Measurements from ENCODE around the gene EPM2A.
"Not testable (repeated sequence)": the region's sequence is repeated elsewhere in the genome, so short reads cannot be mapped to it uniquely, and the experiment has no call there.

The EPM2A gene

DNA sequence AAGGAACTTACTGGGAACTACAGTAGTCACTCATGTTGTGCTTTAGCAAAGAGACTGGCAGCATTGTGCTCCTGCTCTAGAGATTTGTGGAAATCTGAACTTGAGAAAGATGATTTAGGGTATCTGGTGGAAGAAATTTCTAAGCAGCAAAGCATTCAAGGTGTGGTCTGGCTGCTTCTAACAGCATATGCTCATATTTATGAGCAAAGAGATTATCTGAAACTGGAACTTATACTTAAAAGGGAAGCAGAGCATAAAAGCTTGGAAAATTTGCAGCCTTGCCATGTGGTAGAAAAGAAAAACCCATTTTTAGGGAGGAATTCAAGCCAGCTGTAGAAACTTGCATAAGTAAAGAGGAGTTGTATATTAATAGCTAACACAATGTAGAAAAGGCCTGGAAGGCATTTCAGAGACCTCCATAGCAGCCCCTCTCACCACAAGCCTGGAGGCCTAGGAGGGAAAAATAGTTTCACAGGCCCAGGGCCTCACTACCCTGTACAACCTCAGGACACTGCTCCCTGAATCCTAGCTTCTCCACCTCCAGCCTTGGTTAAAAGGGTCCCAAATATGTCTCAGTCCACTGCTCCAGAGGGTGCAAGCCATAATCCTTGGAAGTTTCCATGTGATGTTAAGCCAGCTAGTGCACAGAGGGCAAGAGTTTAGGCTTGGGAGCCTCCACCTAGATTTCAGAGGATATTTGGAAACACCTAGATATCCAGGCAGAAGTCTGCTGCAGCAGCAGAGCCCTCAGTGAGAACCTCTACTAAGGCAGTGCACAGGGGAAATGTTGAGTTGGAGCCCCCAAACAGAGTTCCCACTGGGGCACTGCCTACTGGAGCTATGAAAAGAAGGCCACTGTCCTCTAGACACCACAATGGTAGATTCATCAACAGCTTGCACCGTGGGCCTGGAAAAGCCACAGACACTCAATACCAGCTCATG, 6.6 kb downstream of the EPM2A start:
- DNase-seq, result no peak

DNA sequence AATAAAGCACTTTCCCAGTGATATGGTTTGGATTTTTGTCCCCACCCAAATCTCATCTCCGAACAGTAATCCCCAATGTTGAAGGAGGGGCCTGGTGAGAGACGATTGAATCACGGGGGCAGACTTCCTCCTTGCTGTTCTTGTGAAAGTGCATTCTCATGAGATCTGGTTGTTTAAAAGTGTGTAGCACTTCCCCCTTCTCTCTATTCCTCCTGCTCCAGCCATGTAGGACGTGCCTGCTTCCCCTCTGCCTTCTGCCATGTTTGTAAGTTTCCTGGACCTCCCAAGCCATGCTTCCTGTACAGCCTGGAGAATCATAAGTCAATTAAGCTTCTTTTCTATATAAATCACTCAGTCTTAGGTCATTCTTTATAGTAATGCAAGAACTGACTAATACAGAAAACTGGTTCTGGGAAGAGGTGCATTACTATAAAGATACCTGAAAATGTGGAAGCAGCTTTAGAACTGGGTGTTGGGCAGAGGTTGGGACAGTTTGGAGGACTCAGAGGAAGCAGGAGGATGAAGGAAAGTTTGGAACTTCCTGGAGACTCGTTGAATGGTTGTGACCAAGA, 7.4 kb downstream of the EPM2A start:
- no peak for DNase-seq

DNA sequence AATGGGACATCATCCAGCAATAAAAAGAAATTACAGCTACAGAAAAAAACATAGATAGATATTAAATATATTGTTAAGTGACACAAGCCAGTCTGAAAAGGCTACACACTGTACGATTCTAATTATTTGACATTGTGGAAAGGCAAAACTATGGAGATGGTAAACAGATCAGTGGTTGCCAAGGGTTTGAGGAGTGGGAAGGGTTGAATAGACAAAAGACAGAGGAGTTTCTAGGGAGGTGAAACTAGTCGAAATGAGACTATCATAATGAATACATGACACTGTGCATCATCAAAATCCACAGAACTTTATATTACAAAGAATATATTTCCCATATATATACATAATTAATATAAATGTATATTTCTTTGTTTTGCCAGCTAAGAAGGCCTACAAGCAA, 9.8 kb downstream of the EPM2A start:
- no peak for DNase-seq

DNA sequence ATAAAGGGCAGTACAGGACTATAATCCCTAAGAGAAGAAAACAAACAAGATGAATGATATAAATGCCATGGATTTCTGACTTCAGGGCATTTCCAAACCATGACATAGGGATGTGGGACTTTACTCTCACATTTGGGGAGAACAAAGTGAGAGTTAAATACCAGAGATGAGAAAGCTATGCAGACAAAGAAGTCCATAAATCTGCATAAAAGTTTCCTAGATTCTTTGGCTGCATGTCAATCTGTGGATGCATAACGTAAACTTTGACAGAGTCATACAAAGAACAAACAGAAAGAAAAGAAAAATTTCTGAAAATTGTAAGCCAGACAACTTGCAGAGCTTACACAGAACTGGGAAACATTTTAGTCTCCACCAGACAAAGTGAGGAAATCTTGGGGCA, 11.7 kb downstream of the EPM2A start:
- DNase-seq, result no peak

DNA sequence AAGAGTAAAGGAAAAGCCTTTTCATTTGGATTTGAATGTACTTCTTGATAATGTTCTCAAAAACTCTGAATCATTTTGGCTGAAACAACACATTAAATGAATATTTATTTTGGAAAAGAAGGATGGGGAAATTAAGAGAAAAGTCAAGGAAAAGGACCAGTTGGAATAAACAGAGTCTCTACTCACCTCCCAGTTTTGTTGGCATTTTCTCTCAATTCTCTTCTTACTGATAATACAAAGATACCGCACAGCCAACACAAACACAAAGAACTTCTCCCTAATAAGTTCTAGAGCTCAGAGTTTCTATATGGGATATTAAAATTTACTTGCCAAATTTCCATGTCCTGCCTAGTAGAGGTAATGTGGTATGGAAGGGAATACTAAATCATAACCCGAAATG, 13.1 kb downstream of the EPM2A start:
- DNase-seq, result no peak

GRCh38 chr6:145721144-145721543, 14.2 kb downstream of the EPM2A start:
- DNase-seq, result no peak

DNA sequence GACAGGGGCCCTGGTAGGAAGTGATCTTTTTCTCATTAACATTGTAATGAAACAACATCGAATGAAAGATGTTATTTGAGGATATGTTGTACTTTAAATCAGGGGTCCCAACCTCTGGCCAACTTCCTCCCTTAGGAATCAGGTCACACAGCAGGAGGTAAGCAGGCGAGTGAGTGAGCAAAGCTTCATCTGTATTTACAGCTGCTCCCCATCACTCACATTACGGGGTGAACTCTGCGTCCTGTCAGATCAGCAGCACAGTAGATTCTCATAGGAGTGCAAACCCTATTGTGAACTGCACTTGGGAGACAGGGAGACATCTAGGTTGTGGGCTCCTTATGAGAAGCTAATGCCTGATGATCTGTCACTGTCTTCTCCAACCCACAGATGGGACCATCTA, 19.9 kb downstream of the EPM2A start:
- DNase-seq, result no peak

DNA sequence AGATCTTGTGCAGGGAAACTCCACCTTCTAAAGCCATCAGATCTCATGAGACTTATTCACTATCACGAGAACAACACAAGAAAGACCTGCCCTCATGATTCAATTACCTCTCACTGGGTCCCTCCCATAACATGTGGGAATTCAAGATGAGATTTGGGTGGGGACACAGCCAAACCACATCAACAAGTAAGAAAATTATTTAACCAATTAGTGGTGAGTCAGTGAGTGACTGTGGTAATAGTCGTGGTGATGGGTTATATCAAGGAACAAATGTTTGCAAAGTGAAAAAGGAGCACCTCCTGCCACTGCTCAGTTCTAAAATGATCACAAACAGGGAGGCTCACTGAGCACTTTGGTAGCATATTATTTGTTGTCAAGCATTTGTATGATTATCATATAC, 20.6 kb downstream of the EPM2A start:
- DNase-seq, result no peak

GRCh38 chr6:145713773-145714172, 21.5 kb downstream of the EPM2A start:
- DNase-seq, result no peak

DNA sequence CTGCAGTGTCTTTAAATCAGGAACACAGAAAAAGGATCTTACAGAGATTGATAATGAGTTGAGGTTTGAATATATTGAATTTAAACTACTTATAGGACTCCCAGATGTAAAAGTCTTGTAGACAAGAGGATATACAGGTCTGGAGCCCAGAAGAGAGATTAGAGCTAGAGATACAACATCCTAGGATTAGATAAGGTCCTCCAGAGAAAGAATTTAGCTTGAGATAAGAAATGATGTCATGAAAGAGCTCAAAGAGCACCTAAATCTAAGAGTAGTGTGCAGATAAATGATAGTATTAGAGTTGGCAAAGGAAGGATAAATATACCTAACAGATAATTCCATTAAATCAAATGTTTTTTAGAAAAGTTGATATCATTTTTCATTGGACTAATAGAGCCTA, 23.9 kb downstream of the EPM2A start:
- no peak for DNase-seq

DNA sequence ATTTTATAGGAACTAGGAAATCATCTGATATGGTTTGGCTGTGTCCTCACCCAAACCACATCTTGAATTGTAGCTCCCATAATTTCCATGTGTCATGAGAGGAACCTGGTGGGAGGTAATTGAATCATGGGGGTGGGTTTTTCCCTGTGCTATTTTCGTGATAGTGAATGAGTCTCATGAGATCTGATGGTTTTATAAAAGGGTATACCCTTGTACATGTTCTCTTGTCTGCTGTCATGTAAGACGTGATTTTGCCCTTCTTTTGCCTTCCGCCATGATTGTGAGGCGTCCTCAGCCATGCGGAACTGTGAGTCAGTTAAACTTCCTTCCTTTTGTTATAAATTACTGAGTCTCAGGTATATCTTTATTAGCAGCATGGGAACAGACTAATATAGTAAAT, 27.9 kb downstream of the EPM2A start:
- no peak for DNase-seq

DNA sequence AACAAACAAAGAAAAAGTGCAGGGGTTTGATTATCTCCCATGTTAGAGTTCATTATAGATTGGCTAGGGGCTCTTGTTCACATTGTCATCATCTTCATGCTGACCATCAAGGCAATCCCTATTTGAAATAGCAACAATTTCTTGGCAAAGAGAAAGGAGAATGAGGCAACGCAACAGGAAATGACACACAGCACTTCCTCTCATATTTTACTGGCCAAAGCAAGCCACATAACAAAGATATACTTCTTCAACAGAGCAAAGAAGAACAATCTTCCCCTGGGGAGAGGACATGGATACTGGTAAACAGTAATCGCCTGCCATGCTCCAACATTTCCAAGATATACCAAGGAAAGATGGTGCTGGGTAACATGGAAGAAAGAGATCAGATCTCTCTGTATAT, 29.8 kb downstream of the EPM2A start:
- DNase-seq, result no peak

GRCh38 chr6:145704143-145704781, 31.1 kb downstream of the EPM2A start:
- DNase-seq, result no peak

DNA sequence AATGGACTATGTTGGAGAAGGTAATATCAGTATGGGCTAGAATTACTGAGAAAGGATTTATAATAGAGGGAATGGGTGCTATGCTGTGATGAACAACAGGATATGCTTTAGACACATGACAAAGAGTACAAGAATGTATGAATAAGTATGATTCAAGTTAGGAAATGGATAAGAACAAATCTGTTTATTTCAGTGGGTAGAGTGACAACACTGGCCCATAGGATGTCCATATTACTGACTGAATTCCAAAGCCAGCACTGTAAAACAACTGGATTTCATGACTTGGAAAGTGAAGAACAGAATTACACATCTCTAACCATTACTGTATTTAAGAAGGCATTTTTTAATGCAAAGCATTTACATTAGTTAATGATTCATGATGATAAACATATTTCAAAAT, 35.9 kb downstream of the EPM2A start:
- DNase-seq, result no peak

DNA sequence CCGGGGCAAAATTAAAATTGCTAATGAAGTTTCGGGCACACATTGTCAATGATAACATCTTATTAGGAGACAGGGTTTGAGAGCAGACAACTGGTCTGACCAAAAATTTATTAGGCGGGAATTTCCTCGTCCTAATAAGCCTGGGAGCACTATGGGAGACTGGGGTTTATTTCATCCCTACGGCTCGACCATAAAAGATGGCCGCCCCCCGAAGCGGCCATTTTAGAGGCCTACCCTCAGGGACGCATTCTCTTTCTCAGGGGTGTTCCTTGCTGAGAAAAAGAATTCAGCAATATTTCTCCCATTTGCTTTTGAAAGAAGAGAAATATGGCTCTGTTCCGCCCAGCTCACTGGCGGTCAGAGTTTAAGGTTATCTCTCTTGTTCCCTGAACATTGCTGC, 37.9 kb downstream of the EPM2A start:
- not testable (repeated sequence) for DNase-seq

DNA sequence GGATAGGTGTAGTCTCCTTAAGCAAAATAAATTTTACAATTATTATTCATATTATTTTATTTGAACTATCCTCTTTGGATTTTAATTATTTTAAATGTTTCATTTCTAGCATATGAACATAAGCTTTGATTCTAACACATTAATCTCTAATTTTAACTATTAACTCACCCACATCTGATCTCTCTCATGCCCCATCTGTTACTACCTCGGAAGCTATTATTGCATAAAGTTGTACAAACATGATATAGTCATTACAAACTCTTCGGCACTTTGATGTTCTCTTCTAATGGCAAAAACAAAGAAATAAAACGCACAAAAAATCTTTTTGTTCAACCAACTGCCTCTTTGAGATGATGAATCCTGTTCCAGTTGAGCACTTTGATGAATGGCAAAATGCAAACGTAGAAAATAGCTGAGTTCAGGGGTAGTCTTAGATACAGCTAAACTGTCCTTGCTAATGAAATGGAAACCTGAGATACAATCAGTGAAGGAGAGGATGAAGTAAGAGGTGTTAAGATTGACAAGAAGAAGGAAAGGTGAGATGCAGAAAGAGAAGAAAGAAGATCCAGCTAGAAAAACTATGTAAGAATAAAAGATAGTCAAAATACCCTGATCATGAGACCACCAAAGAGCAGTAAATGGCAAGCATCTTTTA, 41.1 kb downstream of the EPM2A start:
- DNase-seq, result no peak

DNA sequence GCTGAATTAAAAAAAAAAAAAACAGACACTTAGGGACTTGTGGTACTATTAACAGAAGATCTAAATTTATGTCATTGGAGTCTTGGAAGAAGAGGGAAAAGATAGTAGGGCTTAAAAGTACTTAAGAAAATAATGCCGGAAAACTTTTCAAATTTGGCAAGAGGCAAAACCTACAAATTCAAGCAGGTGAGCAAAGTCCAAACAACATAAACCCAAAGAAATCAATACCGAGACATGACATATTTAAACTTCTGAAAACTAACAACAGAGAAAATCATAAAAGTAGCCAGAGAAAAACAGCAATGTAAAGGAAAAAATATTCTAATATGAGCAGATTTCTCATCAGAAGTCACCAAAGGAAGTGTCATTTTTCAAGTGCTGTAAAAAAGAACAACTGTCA, 44.4 kb downstream of the EPM2A start:
- DNase-seq, result no peak

DNA sequence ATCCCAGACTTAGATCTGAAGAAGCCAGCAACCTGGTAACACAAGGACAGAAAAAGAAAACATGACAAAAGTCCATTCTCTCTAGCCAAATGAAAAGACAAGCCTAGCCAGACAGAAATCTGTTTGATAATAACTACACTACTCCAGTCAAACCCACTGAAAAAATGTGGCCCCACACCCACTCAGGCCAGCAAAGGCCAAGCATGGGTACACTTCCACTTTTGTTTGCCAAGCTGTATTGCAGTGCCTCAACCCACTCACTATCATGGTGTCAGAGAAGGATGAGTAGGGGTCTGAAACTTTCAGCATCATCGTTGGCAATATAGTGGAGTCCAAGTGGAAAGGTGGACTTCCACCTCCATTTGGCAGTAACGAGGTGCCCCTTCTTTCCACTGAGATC, 45.8 kb downstream of the EPM2A start:
- no peak for DNase-seq

DNA sequence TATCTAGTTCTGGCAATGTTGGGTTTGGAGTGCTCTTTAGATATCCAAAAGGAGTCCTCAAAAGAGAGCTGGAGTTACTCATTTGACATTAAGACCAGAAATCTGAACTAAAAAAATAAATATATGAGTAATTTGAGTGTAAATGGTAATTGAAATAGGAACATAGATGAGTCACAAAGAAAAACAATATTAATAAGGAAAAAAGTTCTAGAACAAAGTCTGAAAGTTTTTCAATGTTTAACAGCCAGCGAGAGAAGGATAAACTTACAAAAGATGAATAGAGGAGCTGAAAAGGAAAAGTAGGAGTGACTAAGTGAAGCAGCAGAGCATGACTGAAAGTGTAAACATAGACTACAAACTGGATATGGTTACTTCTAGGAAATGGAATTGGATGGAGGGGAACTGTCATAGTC, 46.8 kb downstream of the EPM2A start:
- DNase-seq, result no peak

- no peak for DNase-seq
These were observed 49.4 kb downstream of the EPM2A start for GRCh38 chr6:145685932-145686331.

- DNase-seq, result no peak
These were observed 53.4 kb downstream of the EPM2A start for GRCh38 chr6:145681965-145682364.

DNA sequence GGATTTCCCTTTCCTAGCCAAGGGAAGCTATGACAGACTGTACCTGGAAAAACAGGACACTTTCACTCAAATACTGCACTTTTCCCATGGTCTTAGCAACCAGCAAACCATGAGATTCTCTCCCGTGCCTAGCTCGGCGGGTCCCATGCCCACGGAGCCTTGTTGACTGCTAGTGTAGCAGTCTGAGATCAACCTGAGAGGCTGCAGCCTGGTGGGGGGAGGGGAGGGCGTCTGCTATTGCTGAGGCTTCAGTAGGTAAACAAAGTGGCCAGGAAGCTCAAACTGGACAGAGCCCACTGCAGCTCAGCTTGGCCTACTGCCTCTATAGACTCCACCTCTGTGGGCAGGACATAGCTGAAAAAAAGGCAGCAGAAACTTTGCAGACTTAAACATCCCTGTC, 61.8 kb downstream of the EPM2A start:
- DNase-seq, result no peak

DNA sequence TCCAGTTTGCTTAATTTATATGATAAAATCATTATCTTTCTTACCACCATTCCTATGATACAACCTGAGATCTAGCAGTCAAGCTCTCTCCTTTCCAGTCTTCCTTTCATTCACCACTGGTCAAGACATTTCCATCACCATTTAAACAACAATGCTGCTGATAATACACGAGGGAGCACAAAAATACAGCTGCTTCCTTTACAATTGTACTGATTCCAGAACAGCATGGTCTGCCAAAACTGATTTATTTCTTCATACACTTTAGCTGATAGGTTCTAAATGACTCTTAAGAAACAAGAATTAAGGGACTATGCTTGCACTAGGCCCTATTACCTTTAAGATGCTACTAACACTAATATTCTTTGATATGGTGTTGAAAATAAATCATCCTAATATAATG, 65.0 kb downstream of the EPM2A start:
- no peak for DNase-seq

GRCh38 chr6:145669627-145670034, 65.7 kb downstream of the EPM2A start:
- no peak for DNase-seq

All from left hindlimb (tissue), 1 donor.